Mesenchymal stem cell (in vitro differentiated cells and primary cell): Measurements from ENCODE around the gene STAMBP.

ENCODE experiments used
- DNase-seq: peaks from one replicate; pipeline ENCODE4 v3.0.0-alpha.2; 2013
- H2AFZ ChIP-seq: one replicate; pipeline ENCODE4 v1.6.1; 2013; ENCODE audit warnings: low read depth, mild to moderate bottlenecking, control low read depth, inconsistent platforms, low read length, moderate library complexity
- H2AK5ac ChIP-seq: 2 replicates; pipeline ENCODE4 v1.6.1; 2013; ENCODE audit warnings: low read length, moderate library complexity, mild to moderate bottlenecking, inconsistent platforms; ENCODE audit not compliant: severe bottlenecking
- H2BK120ac ChIP-seq: one replicate; pipeline ENCODE4 v1.6.1; 2013; ENCODE audit warnings: low read depth, mild to moderate bottlenecking, inconsistent platforms, low read length, moderate library complexity
- H2BK12ac ChIP-seq, 2 experiments: one replicate each; pipeline ENCODE4 v1.6.1; 2013; ENCODE audit warnings: inconsistent platforms in 2 of 2, low read length in 2 of 2, mild to moderate bottlenecking in 2 of 2, moderate library complexity in 2 of 2, control low read depth in 1 of 2
- H2BK15ac ChIP-seq: one replicate; pipeline ENCODE4 v1.6.1; 2013; ENCODE audit warnings: mild to moderate bottlenecking, low read depth, inconsistent platforms; ENCODE audit not compliant: poor library complexity, severe bottlenecking
- H2BK5ac ChIP-seq: 2 replicates; pipeline ENCODE4 v1.6.1; 2013; ENCODE audit warnings: low read depth, mild to moderate bottlenecking, low read length, control low read depth, inconsistent platforms; ENCODE audit not compliant: poor library complexity, severe bottlenecking
- H3K14ac ChIP-seq, 2 experiments: one replicate each; pipeline ENCODE4 v1.6.1; 2013; ENCODE audit warnings: inconsistent platforms in 2 of 2, low read length in 2 of 2, control low read depth in 1 of 2, mild to moderate bottlenecking in 1 of 2, moderate library complexity in 1 of 2
- H3K18ac ChIP-seq, 2 experiments: one replicate each; pipeline ENCODE4 v1.6.1; 2013; ENCODE audit warnings: inconsistent platforms in 2 of 2, low read length in 2 of 2, control low read depth in 1 of 2, low read depth in 1 of 2, mild to moderate bottlenecking in 1 of 2
- H3K23ac ChIP-seq, 2 experiments: one replicate each; pipeline ENCODE4 v1.6.1; 2013; ENCODE audit warnings: inconsistent platforms in 2 of 2, low read length in 2 of 2, mild to moderate bottlenecking in 2 of 2, moderate library complexity in 2 of 2, control low read depth in 1 of 2
- H3K27ac ChIP-seq: 2 replicates; pipeline ENCODE4 v1.5.1; 2013; ENCODE audit warnings: mild to moderate bottlenecking, moderate library complexity, low read length, control low read depth, inconsistent platforms; ENCODE audit not compliant: poor library complexity, severe bottlenecking
- H3K27me3 ChIP-seq, 2 experiments: 2 replicates each; pipeline versions ENCODE4 v1.6.1 to v1.7.0; 2013; ENCODE audit warnings: low read length in 2 of 2, mild to moderate bottlenecking in 2 of 2, moderate library complexity in 2 of 2, control low read depth in 1 of 2, inconsistent platforms in 1 of 2; ENCODE audit not compliant: control insufficient read depth in 1 of 2, insufficient read depth in 1 of 2
- H3K36me3 ChIP-seq, 2 experiments: 2 replicates each; pipeline versions ENCODE4 v1.6.1 to v1.7.0; 2013; ENCODE audit warnings: low read length in 2 of 2, control low read depth in 1 of 2, inconsistent platforms in 1 of 2, low read depth in 1 of 2, mild to moderate bottlenecking in 1 of 2; ENCODE audit not compliant: insufficient read depth in 2 of 2, control insufficient read depth in 1 of 2
- H3K4ac ChIP-seq, 2 experiments: one replicate each; pipeline ENCODE4 v1.6.1; 2013; ENCODE audit warnings: inconsistent platforms in 2 of 2, low read length in 2 of 2, mild to moderate bottlenecking in 2 of 2, moderate library complexity in 2 of 2, control low read depth in 1 of 2, low read depth in 1 of 2
- H3K4me1 ChIP-seq: 2 replicates; pipeline ENCODE4 v1.6.1; 2013; ENCODE audit warnings: low read depth, low read length, control low read depth; ENCODE audit not compliant: control insufficient read depth, insufficient read depth
- H3K4me2 ChIP-seq: 2 replicates; pipeline ENCODE4 v1.6.1; 2013; ENCODE audit warnings: low read length, mild to moderate bottlenecking, inconsistent platforms; ENCODE audit not compliant: poor library complexity, severe bottlenecking
- H3K4me3 ChIP-seq, 2 experiments: 2 replicates each; pipeline versions ENCODE4 v1.5.1 to v1.7.0; 2013; ENCODE audit warnings: low read length in 2 of 2, mild to moderate bottlenecking in 2 of 2, control low read depth in 1 of 2, low read depth in 1 of 2; ENCODE audit not compliant: insufficient read depth in 1 of 2
- H3K79me1 ChIP-seq: replicated peaks from 2 replicates; pipeline ENCODE4 v1.6.1; 2013; ENCODE audit warnings: mild to moderate bottlenecking, control low read depth, low read length, inconsistent platforms; ENCODE audit not compliant: poor library complexity, severe bottlenecking
- H3K9ac ChIP-seq: 2 replicates; pipeline ENCODE4 v1.7.0; 2013; ENCODE audit warnings: mild to moderate bottlenecking, low read length, moderate library complexity
- H3K9me3 ChIP-seq: 2 replicates; pipeline ENCODE4 v1.7.0; 2013; ENCODE audit warnings: mild to moderate bottlenecking, low read length; ENCODE audit not compliant: control insufficient read depth
- H4K8ac ChIP-seq: one replicate; pipeline ENCODE4 v1.6.1; 2013; ENCODE audit warnings: inconsistent platforms, mild to moderate bottlenecking, low read length, moderate library complexity
- H4K91ac ChIP-seq: one replicate; pipeline ENCODE4 v1.6.1; 2013; ENCODE audit warnings: mild to moderate bottlenecking, low read length, inconsistent platforms
- WGBS: methylation state at CpG from one replicate; pipeline ENCODE4 v1.1.7; 2013; ENCODE audit warnings: mixed read lengths; 5-methylcytosine and 5-hydroxymethylcytosine counted together

STAMBP gene

DNA sequence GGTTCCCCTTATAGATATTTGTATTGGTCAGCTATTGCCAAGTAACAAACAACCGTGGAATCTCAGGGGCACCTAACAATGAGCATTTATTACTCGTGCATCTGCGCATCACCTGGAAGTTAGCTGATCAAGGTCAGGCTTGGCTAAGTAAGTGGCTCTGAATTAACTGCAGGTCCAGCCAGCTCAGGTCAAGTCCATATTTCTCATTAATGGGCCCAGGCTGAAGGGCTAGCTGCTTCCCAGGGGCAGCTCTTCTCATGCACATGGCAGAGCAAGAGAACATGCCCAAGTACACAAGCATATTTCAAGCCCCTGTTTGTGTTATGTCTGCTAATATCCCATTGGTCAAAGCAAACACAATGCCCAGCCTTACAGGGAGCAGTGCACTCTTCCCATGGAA is 90.1 kb downstream of the STAMBP start:
- Histone ChIP-seq H2BK12ac (no peak overlapping the region), H3K4ac (no peak overlapping the region), H3K4me2 (no peak overlapping the region), H3K27me3 (peaks cover 0 to 87% of the 10 kb centered on the region in 2 experiments), H4K8ac (no peak overlapping the region), H3K23ac (no peak overlapping the region), H3K4me1 (no peaks in the 10 kb centered on the region), H2AFZ (no peak overlapping the region), H4K91ac (no peak overlapping the region), H3K4me3 (no peak overlapping the region), H2BK120ac (no peak overlapping the region), H3K36me3 (peaks cover 0 to 25% of the 10 kb centered on the region in 2 experiments), H3K9ac (no peak overlapping the region), H3K79me1 (no peaks in the 10 kb centered on the region), H3K18ac (no peak overlapping the region), H2BK15ac (no peak overlapping the region), H3K9me3 (no peaks in the 10 kb centered on the region), H2AK5ac (no peak overlapping the region), H3K27ac (no peak overlapping the region), H3K14ac (no peak overlapping the region), H2BK5ac (no peak overlapping the region)
- no peak for DNase-seq
- WGBS = 88% methylated on average over 3 of the region's 3 CpGs

- Histone ChIP-seq H2BK15ac (no peak overlapping the region), H3K14ac (no peak overlapping the region), H3K23ac (no peak overlapping the region), H2AFZ (no peak overlapping the region), H3K36me3 (peaks cover 0 to 22% of the 10 kb centered on the region in 2 experiments), H3K4ac (no peak overlapping the region), H3K9me3 (no peaks in the 10 kb centered on the region), H3K79me1 (no peaks in the 10 kb centered on the region), H2BK120ac (no peak overlapping the region), H4K91ac (no peak overlapping the region), H3K4me3 (no peak overlapping the region), H2BK12ac (no peak overlapping the region), H3K27me3 (peaks cover 0 to 82% of the 10 kb centered on the region in 2 experiments), H3K4me1 (no peaks in the 10 kb centered on the region), H3K27ac (no peak overlapping the region), H2AK5ac (no peak overlapping the region), H3K18ac (no peak overlapping the region), H3K4me2 (no peak overlapping the region), H4K8ac (no peak overlapping the region), H3K9ac (no peak overlapping the region), H2BK5ac (no peak overlapping the region)
- no peak for DNase-seq
- WGBS = 89% methylated on average over 6 of the region's 7 CpGs
These were observed 91.0 kb downstream of the STAMBP start for GRCh38 chr2:73919596-73920228.

GRCh38 chr2:73920577-73921545 is 92.1 kb downstream of the STAMBP start:
- Histone ChIP-seq H3K4me1 (no peaks in the 10 kb centered on the region), H3K4me2 (no peak overlapping the region), H3K18ac (no peak overlapping the region), H2AK5ac (no peak overlapping the region), H3K36me3 (peaks cover 0 to 19% of the 10 kb centered on the region in 2 experiments), H2BK5ac (no peak overlapping the region), H3K4ac (no peak overlapping the region), H2BK12ac (no peak overlapping the region), H3K9me3 (no peaks in the 10 kb centered on the region), H4K91ac (no peak overlapping the region), H3K23ac (no peak overlapping the region), H2BK120ac (no peak overlapping the region), H3K14ac (no peak overlapping the region), H3K27me3 (peaks cover 0 to 70% of the 10 kb centered on the region in 2 experiments), H3K9ac (no peak overlapping the region), H3K27ac (no peak overlapping the region), H3K4me3 (no peak overlapping the region), H2BK15ac (no peak overlapping the region), H3K79me1 (no peaks in the 10 kb centered on the region), H4K8ac (peak overlapping the region; percentile 13), H2AFZ (peak overlapping the region; percentile 3)
- peak; percentile 47 for DNase-seq
- WGBS = 42% methylated on average over 9 of the region's 12 CpGs

- Histone ChIP-seq H3K4me2 (no peak overlapping the region), H4K91ac (no peak overlapping the region), H3K36me3 (peaks cover 0 to 17% of the 10 kb centered on the region in 2 experiments), H3K27me3 (peaks cover 0 to 65% of the 10 kb centered on the region in 2 experiments), H2AK5ac (no peak overlapping the region), H2BK12ac (no peak overlapping the region), H3K18ac (no peak overlapping the region), H3K27ac (no peak overlapping the region), H3K14ac (no peak overlapping the region), H3K4ac (no peak overlapping the region), H2AFZ (no peak overlapping the region), H3K4me3 (no peak overlapping the region), H2BK15ac (no peak overlapping the region), H3K9me3 (no peaks in the 10 kb centered on the region), H3K9ac (no peak overlapping the region), H2BK5ac (no peak overlapping the region), H3K79me1 (no peaks in the 10 kb centered on the region), H4K8ac (peak overlapping the region; percentile 13), H3K4me1 (no peaks in the 10 kb centered on the region), H2BK120ac (no peak overlapping the region), H3K23ac (no peak overlapping the region)
- DNase-seq = no peak
- WGBS = 82% methylated on average over 5 of the region's 9 CpGs
These were observed 92.8 kb downstream of the STAMBP start for GRCh38 chr2:73921581-73921980.
